Measurements from ENCODE around the gene CSF3. TPM values are rescaled to one million over a fixed set of nuclear protein-coding genes. Genes with fewer than 3 reads are reported as not detected.

CSF3 gene
- total and polyA plus RNA-seq, 2 donors (not counting 1 experiment from before 2014, with no cell fraction given) = not detected

DNA sequence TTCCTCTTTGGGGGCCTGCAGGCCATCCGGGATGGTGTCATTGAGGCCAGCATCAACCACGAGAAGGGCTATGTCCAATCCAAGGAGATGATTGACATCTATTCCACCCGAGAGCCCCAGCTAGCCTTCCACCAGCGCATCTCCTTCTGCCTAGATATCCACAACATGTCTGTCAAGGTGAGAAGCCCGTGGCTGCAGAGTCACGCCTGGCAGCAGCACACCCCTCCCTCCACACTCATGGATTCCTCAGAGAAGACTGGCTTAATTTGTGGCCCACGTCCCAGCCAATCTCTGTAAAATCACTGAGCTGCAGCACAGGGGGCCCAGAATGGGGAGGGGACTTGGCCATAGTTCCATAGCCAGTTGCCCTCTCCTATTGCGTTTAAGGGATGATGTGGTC is 19.1 kb upstream of the CSF3 start:
- no peak for TF ChIP-seq EZH2 (IDR thresholded peaks at IDR 0.05; ENCODE audit: low read length, missing control alignments)
- TF ChIP-seq CTCF (conservative IDR thresholded peaks at IDR 0.05 in 1 of 2, IDR thresholded peaks at IDR 0.05 in 1 of 2; ENCODE audit: low read depth in 1 of 2, low read length in 2 of 2) = no peak
- DNase-seq (ENCODE audit: low read depth in 2 of 2) = no peak
- Histone ChIP-seq H3K4me3 (replicated peaks in 1 of 4; ENCODE audit: control extremely low read depth in 1 of 4, insufficient read depth in 1 of 4, low read depth in 3 of 4, low read length in 4 of 4) (no peak overlapping the region), H3K36me3 (ENCODE audit: control insufficient read depth, insufficient read depth, low read length) (peaks cover 25% of the 10 kb centered on the region), H3K4me2 (ENCODE audit: extremely low read depth, insufficient read depth, low read length) (no peak overlapping the region), H3K27ac (ENCODE audit: insufficient read depth, low read length) (no peak overlapping the region), H3K79me2 (ENCODE audit: control insufficient read depth, insufficient read depth, low read length) (no peaks in the 10 kb centered on the region), H2AFZ (ENCODE audit: low read length) (no peak overlapping the region), H3K9ac (ENCODE audit: insufficient read depth, low read length) (no peak overlapping the region), H3K9me3 (ENCODE audit: control insufficient read depth, insufficient read depth, low read depth, low read length) (no peaks in the 10 kb centered on the region), H4K20me1 (ENCODE audit: control insufficient read depth, extremely low read depth, insufficient read depth, low read length) (no peaks in the 10 kb centered on the region), H3K4me1 (ENCODE audit: control insufficient read depth, extremely low read depth, insufficient read depth, low read length) (no peaks in the 10 kb centered on the region), H3K27me3 (ENCODE audit: control insufficient read depth, insufficient read depth, low read length) (no peaks in the 10 kb centered on the region)

GRCh38 chr17:39996800-39997199 is 18.4 kb upstream of the CSF3 start:
- TF ChIP-seq EZH2 (IDR thresholded peaks at IDR 0.05; ENCODE audit: low read length, missing control alignments) (no peak), CTCF (conservative IDR thresholded peaks at IDR 0.05 in 1 of 2, IDR thresholded peaks at IDR 0.05 in 1 of 2; ENCODE audit: low read depth in 1 of 2, low read length in 2 of 2) (no peak)

GRCh38 chr17:39997543-39997942 is 17.7 kb upstream of the CSF3 start:
- H3K4me3 ChIP-seq (replicated peaks in 1 of 4; ENCODE audit: control extremely low read depth in 1 of 4, insufficient read depth in 1 of 4, low read depth in 3 of 4, low read length in 4 of 4) = no peak overlapping the region
- H3K27me3 ChIP-seq (ENCODE audit: control insufficient read depth, insufficient read depth, low read length) = no peaks in the 10 kb centered on the region
- no peak overlapping the region for H3K4me2 ChIP-seq (ENCODE audit: extremely low read depth, insufficient read depth, low read length)
- no peak overlapping the region for H3K9ac ChIP-seq (ENCODE audit: insufficient read depth, low read length)
- H3K36me3 ChIP-seq (ENCODE audit: control insufficient read depth, insufficient read depth, low read length) = peaks cover 18% of the 10 kb centered on the region
- H3K9me3 ChIP-seq (ENCODE audit: control insufficient read depth, insufficient read depth, low read depth, low read length) = no peaks in the 10 kb centered on the region
- no peak for DNase-seq (ENCODE audit: low read depth in 2 of 2)
- H4K20me1 ChIP-seq (ENCODE audit: control insufficient read depth, extremely low read depth, insufficient read depth, low read length) = no peaks in the 10 kb centered on the region
- no peak overlapping the region for H2AFZ ChIP-seq (ENCODE audit: low read length)
- H3K4me1 ChIP-seq (ENCODE audit: control insufficient read depth, extremely low read depth, insufficient read depth, low read length) = no peaks in the 10 kb centered on the region
- no peaks in the 10 kb centered on the region for H3K79me2 ChIP-seq (ENCODE audit: control insufficient read depth, insufficient read depth, low read length)
- H3K27ac ChIP-seq (ENCODE audit: insufficient read depth, low read length) = no peak overlapping the region
- no peak for TF ChIP-seq CTCF (conservative IDR thresholded peaks at IDR 0.05 in 1 of 2, IDR thresholded peaks at IDR 0.05 in 1 of 2; ENCODE audit: low read depth in 1 of 2, low read length in 2 of 2)
- no peak for TF ChIP-seq EZH2 (IDR thresholded peaks at IDR 0.05; ENCODE audit: low read length, missing control alignments)

More at GRCh38 chr17:39996800-39997199, 18.4 kb upstream of the CSF3 start:
- Histone ChIP-seq H3K36me3 (ENCODE audit: control insufficient read depth, insufficient read depth, low read length) (peaks cover 20% of the 10 kb centered on the region), H3K9me3 (ENCODE audit: control insufficient read depth, insufficient read depth, low read depth, low read length) (no peaks in the 10 kb centered on the region), H2AFZ (ENCODE audit: low read length) (no peak overlapping the region), H3K4me1 (ENCODE audit: control insufficient read depth, extremely low read depth, insufficient read depth, low read length) (no peaks in the 10 kb centered on the region), H3K79me2 (ENCODE audit: control insufficient read depth, insufficient read depth, low read length) (no peaks in the 10 kb centered on the region), H4K20me1 (ENCODE audit: control insufficient read depth, extremely low read depth, insufficient read depth, low read length) (no peaks in the 10 kb centered on the region), H3K27ac (ENCODE audit: insufficient read depth, low read length) (no peak overlapping the region), H3K27me3 (ENCODE audit: control insufficient read depth, insufficient read depth, low read length) (no peaks in the 10 kb centered on the region), H3K4me3 (replicated peaks in 1 of 4; ENCODE audit: control extremely low read depth in 1 of 4, insufficient read depth in 1 of 4, low read depth in 3 of 4, low read length in 4 of 4) (no peak overlapping the region), H3K9ac (ENCODE audit: insufficient read depth, low read length) (no peak overlapping the region), H3K4me2 (ENCODE audit: extremely low read depth, insufficient read depth, low read length) (no peak overlapping the region)
- DNase-seq (ENCODE audit: low read depth in 2 of 2) = no peak
